Measurements from ENCODE around the gene SMAD7.
"Not testable (repeated sequence)": the region's sequence is repeated elsewhere in the genome, so short reads cannot be mapped to it uniquely, and the experiment has no call there.

Gene SMAD7

GRCh38 chr18:48877941-48878340 is 72.8 kb downstream of the SMAD7 start:
- no peak for DNase-seq (ENCODE audit: low spot score)

GRCh38 chr18:48876590-48876989 is 74.2 kb downstream of the SMAD7 start:
- no peak for DNase-seq (ENCODE audit: low spot score)

GRCh38 chr18:48875942-48876511 is 74.7 kb downstream of the SMAD7 start:
- DNase-seq (ENCODE audit: low spot score): no peak

- no peak for DNase-seq (ENCODE audit: low spot score)
Measured at GRCh38 chr18:48875314-48875941, 75.3 kb downstream of the SMAD7 start.

- DNase-seq (ENCODE audit: low spot score): no peak
Measured at GRCh38 chr18:48874701-48875162, 76.0 kb downstream of the SMAD7 start.

- no peak for DNase-seq (ENCODE audit: low spot score)
Measured at GRCh38 chr18:48874233-48874632, 76.5 kb downstream of the SMAD7 start.

GRCh38 chr18:48872234-48873145 is 78.3 kb downstream of the SMAD7 start:
- DNase-seq (ENCODE audit: low spot score): no peak

- no peak for DNase-seq (ENCODE audit: low spot score)
Measured at GRCh38 chr18:48871391-48872166, 79.2 kb downstream of the SMAD7 start.

- not testable (repeated sequence) for DNase-seq (ENCODE audit: low spot score)
Measured at GRCh38 chr18:48870926-48871325, 79.8 kb downstream of the SMAD7 start.

All from COLO829 (cell line).